HG03558 (cell line): ENCODE data around the gene ZNF141.
"Not testable (repeated sequence)": the region's sequence is repeated elsewhere in the genome, so short reads cannot be mapped to it uniquely, and the experiment has no call there.

ENCODE experiments used
- ATAC-seq: cut with Tn5 transposase; IDR thresholded peaks from one replicate; pipeline ENCODE4 v1.9.1; 2021; ENCODE audit warnings: moderate number of reproducible peaks; ENCODE audit not compliant: unreplicated experiment; ENCODE audit errors: extremely low read depth

The ZNF141 gene

DNA sequence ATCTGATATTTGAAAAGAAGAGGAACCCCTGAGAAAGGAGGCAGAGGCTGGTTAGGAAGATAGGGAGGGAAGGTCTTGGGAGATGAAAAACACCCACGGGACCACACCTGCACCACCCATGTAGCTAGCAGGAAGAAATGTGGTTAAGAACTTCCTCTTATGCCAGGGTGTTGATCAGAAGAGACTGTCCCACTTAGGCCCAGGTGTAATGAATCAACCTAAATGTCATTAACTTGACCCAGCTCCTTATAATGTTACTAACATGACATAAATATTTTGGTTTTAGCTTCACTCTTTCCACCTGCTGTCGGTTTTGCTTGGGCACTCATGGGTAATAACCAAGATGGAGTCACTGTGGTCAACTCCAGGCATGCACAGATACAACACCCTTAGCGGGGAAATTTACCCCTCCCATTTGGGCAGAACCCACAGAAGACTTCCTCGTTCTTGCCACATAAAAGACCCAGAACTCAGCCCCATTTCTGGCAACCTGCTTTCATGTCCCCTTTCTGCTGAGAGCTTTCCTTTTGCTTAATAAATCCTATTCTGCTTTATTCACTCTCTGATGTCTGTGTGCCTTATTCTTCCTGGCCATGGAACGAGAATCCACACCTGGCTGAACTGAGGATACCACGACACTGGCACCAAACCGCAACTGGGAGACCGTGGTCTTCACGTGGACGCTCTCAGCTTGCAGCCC is 46.8 kb downstream of the ZNF141 start:
- no peak for ATAC-seq

- no peak for ATAC-seq
Measured at GRCh38 chr4:385934-386707, 48.5 kb downstream of the ZNF141 start.

- ATAC-seq, result no peak
Measured at GRCh38 chr4:386708-387105, 49.1 kb downstream of the ZNF141 start.

DNA sequence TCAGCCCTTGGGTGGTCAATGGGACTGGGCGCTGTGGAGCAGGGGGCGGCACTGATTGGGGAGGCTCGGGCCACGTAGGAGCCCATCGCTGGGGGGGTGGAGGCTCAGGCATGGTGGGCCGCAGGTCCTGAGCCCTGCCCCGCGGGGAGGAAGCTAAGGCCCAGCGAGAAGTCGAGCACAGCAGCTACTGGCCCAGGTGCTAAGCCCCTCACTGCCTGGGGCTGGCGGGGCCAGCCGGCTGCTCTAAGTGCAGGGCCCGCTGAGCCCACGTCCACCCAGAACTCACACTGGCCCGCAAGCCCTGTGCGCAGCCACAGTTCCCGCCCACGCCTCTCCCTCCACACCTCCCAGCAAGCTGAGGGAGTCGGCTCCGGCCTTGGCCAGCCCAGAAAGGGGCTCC is 66.4 kb downstream of the ZNF141 start:
- ATAC-seq, result no peak

- ATAC-seq, result not testable (repeated sequence)
Measured at GRCh38 chr4:408321-408720, 70.7 kb downstream of the ZNF141 start.

- no peak for ATAC-seq
Measured at GRCh38 chr4:422587-422986, 85.0 kb downstream of the ZNF141 start.
